ENCODE measurements around the gene EHMT1.

DNA sequence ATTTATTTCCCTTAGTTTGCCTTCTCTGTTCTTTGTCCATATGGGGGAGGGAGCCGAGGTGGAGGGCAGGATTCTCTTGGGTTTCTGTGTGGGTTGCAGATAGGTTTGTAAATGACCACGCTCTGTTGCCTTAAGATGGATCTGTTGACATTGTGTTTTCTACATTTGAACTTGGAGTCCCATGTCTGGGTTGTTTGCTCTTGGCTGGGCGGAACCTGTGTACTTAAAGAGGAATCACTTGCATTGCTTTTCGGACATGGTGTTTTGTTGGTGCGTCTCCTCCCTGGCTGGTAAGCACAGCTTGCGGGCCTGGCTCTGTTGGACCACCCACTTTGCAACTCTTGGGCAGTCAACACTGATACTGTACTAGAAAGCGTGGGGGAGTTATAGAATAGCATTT, 45.9 kb downstream of the EHMT1 start:
- TF ChIP-seq, protein P1, sequence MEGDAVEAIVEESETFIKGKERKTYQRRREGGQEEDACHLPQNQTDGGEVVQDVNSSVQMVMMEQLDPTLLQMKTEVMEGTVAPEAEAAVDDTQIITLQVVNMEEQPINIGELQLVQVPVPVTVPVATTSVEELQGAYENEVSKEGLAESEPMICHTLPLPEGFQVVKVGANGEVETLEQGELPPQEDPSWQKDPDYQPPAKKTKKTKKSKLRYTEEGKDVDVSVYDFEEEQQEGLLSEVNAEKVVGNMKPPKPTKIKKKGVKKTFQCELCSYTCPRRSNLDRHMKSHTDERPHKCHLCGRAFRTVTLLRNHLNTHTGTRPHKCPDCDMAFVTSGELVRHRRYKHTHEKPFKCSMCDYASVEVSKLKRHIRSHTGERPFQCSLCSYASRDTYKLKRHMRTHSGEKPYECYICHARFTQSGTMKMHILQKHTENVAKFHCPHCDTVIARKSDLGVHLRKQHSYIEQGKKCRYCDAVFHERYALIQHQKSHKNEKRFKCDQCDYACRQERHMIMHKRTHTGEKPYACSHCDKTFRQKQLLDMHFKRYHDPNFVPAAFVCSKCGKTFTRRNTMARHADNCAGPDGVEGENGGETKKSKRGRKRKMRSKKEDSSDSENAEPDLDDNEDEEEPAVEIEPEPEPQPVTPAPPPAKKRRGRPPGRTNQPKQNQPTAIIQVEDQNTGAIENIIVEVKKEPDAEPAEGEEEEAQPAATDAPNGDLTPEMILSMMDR (IDR thresholded peaks at IDR 0.05; ENCODE audit: insufficient read depth, low read depth, low read length) = no peak
- TF ChIP-seq EZH2 (IDR thresholded peaks at IDR 0.05; ENCODE audit: insufficient read depth, low read length) = no peak

Measured in astrocyte (in vitro differentiated cells and primary cell).